ENCODE measurements around the gene POR.

The POR gene

GRCh38 chr7:75924256-75924655 is 9.3 kb downstream of the POR start:
- Histone ChIP-seq H3K9me3 (ENCODE audit: control insufficient read depth, low read depth, low read length) (no peaks in the 10 kb centered on the region), H3K4me3 (ENCODE audit: low read length) (no peak overlapping the region), H3K36me3 (ENCODE audit: control insufficient read depth, low read depth, low read length) (peaks cover 4% of the 10 kb centered on the region), H3K9ac (ENCODE audit: low read length) (no peak overlapping the region), H3K27me3 (ENCODE audit: control insufficient read depth, insufficient read depth, low read length) (no peaks in the 10 kb centered on the region), H3K4me1 (ENCODE audit: control insufficient read depth, low read depth, low read length) (no peaks in the 10 kb centered on the region), H3K27ac (ENCODE audit: low read length) (no peak overlapping the region)

GRCh38 chr7:75924889-75925288 is 9.9 kb downstream of the POR start:
- no peak overlapping the region for H3K9ac ChIP-seq (ENCODE audit: low read length)

GRCh38 chr7:75925717-75926435 is 10.9 kb downstream of the POR start:
- Histone ChIP-seq H3K27ac (ENCODE audit: low read length) (no peak overlapping the region), H3K4me3 (ENCODE audit: low read length) (no peak overlapping the region), H3K9me3 (ENCODE audit: control insufficient read depth, low read depth, low read length) (no peaks in the 10 kb centered on the region), H3K9ac (ENCODE audit: low read length) (no peak overlapping the region), H3K4me1 (ENCODE audit: control insufficient read depth, low read depth, low read length) (no peaks in the 10 kb centered on the region), H3K36me3 (ENCODE audit: control insufficient read depth, low read depth, low read length) (peaks cover 4% of the 10 kb centered on the region), H3K27me3 (ENCODE audit: control insufficient read depth, insufficient read depth, low read length) (no peaks in the 10 kb centered on the region)

More at GRCh38 chr7:75924889-75925288, 9.9 kb downstream of the POR start:
- Histone ChIP-seq H3K4me1 (ENCODE audit: control insufficient read depth, low read depth, low read length) (no peaks in the 10 kb centered on the region), H3K9me3 (ENCODE audit: control insufficient read depth, low read depth, low read length) (no peaks in the 10 kb centered on the region), H3K36me3 (ENCODE audit: control insufficient read depth, low read depth, low read length) (peaks cover 4% of the 10 kb centered on the region), H3K27me3 (ENCODE audit: control insufficient read depth, insufficient read depth, low read length) (no peaks in the 10 kb centered on the region), H3K27ac (ENCODE audit: low read length) (no peak overlapping the region), H3K4me3 (ENCODE audit: low read length) (no peak overlapping the region)

GRCh38 chr7:75928568-75928914 is 13.6 kb downstream of the POR start:
- Histone ChIP-seq H3K36me3 (ENCODE audit: control insufficient read depth, low read depth, low read length) (peaks cover 4% of the 10 kb centered on the region), H3K9me3 (ENCODE audit: control insufficient read depth, low read depth, low read length) (no peaks in the 10 kb centered on the region), H3K4me1 (ENCODE audit: control insufficient read depth, low read depth, low read length) (no peaks in the 10 kb centered on the region), H3K27ac (ENCODE audit: low read length) (no peak overlapping the region), H3K9ac (ENCODE audit: low read length) (no peak overlapping the region), H3K27me3 (ENCODE audit: control insufficient read depth, insufficient read depth, low read length) (no peaks in the 10 kb centered on the region), H3K4me3 (ENCODE audit: low read length) (no peak overlapping the region)

GRCh38 chr7:75931680-75932079 is 16.7 kb downstream of the POR start:
- H3K9me3 ChIP-seq (ENCODE audit: control insufficient read depth, low read depth, low read length), result no peaks in the 10 kb centered on the region
- no peak overlapping the region for H3K9ac ChIP-seq (ENCODE audit: low read length)
- H3K27me3 ChIP-seq (ENCODE audit: control insufficient read depth, insufficient read depth, low read length), result no peaks in the 10 kb centered on the region
- H3K4me1 ChIP-seq (ENCODE audit: control insufficient read depth, low read depth, low read length), result no peaks in the 10 kb centered on the region
- H3K36me3 ChIP-seq (ENCODE audit: control insufficient read depth, low read depth, low read length), result no peaks in the 10 kb centered on the region
- no peak overlapping the region for H3K27ac ChIP-seq (ENCODE audit: low read length)
- H3K4me3 ChIP-seq (ENCODE audit: low read length), result no peak overlapping the region

GRCh38 chr7:75937958-75938786 is 23.2 kb downstream of the POR start:
- H3K9ac ChIP-seq (ENCODE audit: low read length), result no peak overlapping the region
- no peak overlapping the region for H3K27ac ChIP-seq (ENCODE audit: low read length)
- H3K4me1 ChIP-seq (ENCODE audit: control insufficient read depth, low read depth, low read length), result no peaks in the 10 kb centered on the region
- H3K36me3 ChIP-seq (ENCODE audit: control insufficient read depth, low read depth, low read length), result no peaks in the 10 kb centered on the region
- H3K4me3 ChIP-seq (ENCODE audit: low read length), result no peak overlapping the region
- no peaks in the 10 kb centered on the region for H3K27me3 ChIP-seq (ENCODE audit: control insufficient read depth, insufficient read depth, low read length)
- no peaks in the 10 kb centered on the region for H3K9me3 ChIP-seq (ENCODE audit: control insufficient read depth, low read depth, low read length)

GRCh38 chr7:75938921-75939320 is 24.0 kb downstream of the POR start:
- Histone ChIP-seq H3K4me1 (ENCODE audit: control insufficient read depth, low read depth, low read length) (no peaks in the 10 kb centered on the region), H3K4me3 (ENCODE audit: low read length) (no peak overlapping the region), H3K27me3 (ENCODE audit: control insufficient read depth, insufficient read depth, low read length) (no peaks in the 10 kb centered on the region), H3K9me3 (ENCODE audit: control insufficient read depth, low read depth, low read length) (no peaks in the 10 kb centered on the region), H3K36me3 (ENCODE audit: control insufficient read depth, low read depth, low read length) (no peaks in the 10 kb centered on the region), H3K27ac (ENCODE audit: low read length) (no peak overlapping the region), H3K9ac (ENCODE audit: low read length) (no peak overlapping the region)

GRCh38 chr7:75943864-75944263 is 28.9 kb downstream of the POR start:
- Histone ChIP-seq H3K9ac (ENCODE audit: low read length) (no peak overlapping the region), H3K36me3 (ENCODE audit: control insufficient read depth, low read depth, low read length) (peaks cover 5% of the 10 kb centered on the region), H3K9me3 (ENCODE audit: control insufficient read depth, low read depth, low read length) (no peaks in the 10 kb centered on the region), H3K4me1 (ENCODE audit: control insufficient read depth, low read depth, low read length) (no peaks in the 10 kb centered on the region), H3K27me3 (ENCODE audit: control insufficient read depth, insufficient read depth, low read length) (no peaks in the 10 kb centered on the region), H3K27ac (ENCODE audit: low read length) (no peak overlapping the region), H3K4me3 (ENCODE audit: low read length) (no peak overlapping the region)

- no peak overlapping the region for H3K27ac ChIP-seq (ENCODE audit: low read length)
- H3K9ac ChIP-seq (ENCODE audit: low read length), result no peak overlapping the region
- no peaks in the 10 kb centered on the region for H3K4me1 ChIP-seq (ENCODE audit: control insufficient read depth, low read depth, low read length)
- no peaks in the 10 kb centered on the region for H3K27me3 ChIP-seq (ENCODE audit: control insufficient read depth, insufficient read depth, low read length)
- H3K36me3 ChIP-seq (ENCODE audit: control insufficient read depth, low read depth, low read length), result peaks cover 5% of the 10 kb centered on the region
- no peak overlapping the region for H3K4me3 ChIP-seq (ENCODE audit: low read length)
- H3K9me3 ChIP-seq (ENCODE audit: control insufficient read depth, low read depth, low read length), result no peaks in the 10 kb centered on the region
Measured at GRCh38 chr7:75944507-75944906, 29.6 kb downstream of the POR start.

GRCh38 chr7:75945297-75946168 is 30.6 kb downstream of the POR start:
- no peak overlapping the region for H3K4me3 ChIP-seq (ENCODE audit: low read length)
- no peak overlapping the region for H3K27ac ChIP-seq (ENCODE audit: low read length)
- H3K4me1 ChIP-seq (ENCODE audit: control insufficient read depth, low read depth, low read length), result no peaks in the 10 kb centered on the region
- no peak overlapping the region for H3K9ac ChIP-seq (ENCODE audit: low read length)
- H3K36me3 ChIP-seq (ENCODE audit: control insufficient read depth, low read depth, low read length), result peaks cover 5% of the 10 kb centered on the region
- no peaks in the 10 kb centered on the region for H3K27me3 ChIP-seq (ENCODE audit: control insufficient read depth, insufficient read depth, low read length)
- H3K9me3 ChIP-seq (ENCODE audit: control insufficient read depth, low read depth, low read length), result no peaks in the 10 kb centered on the region

GRCh38 chr7:75946207-75946855 is 31.4 kb downstream of the POR start:
- Histone ChIP-seq H3K27ac (ENCODE audit: low read length) (no peak overlapping the region), H3K9ac (ENCODE audit: low read length) (no peak overlapping the region), H3K9me3 (ENCODE audit: control insufficient read depth, low read depth, low read length) (no peaks in the 10 kb centered on the region), H3K36me3 (ENCODE audit: control insufficient read depth, low read depth, low read length) (peaks cover 5% of the 10 kb centered on the region), H3K4me1 (ENCODE audit: control insufficient read depth, low read depth, low read length) (no peaks in the 10 kb centered on the region), H3K27me3 (ENCODE audit: control insufficient read depth, insufficient read depth, low read length) (no peaks in the 10 kb centered on the region), H3K4me3 (ENCODE audit: low read length) (no peak overlapping the region)

Data from iPS-18a (cell line).